Transverse colon (tissue), 4 donors: Measurements from ENCODE around the gene LCE5A.
"Not testable (repeated sequence)": the region's sequence is repeated elsewhere in the genome, so short reads cannot be mapped to it uniquely, and the experiment has no call there.

Experiments used
- EP300 ChIP-seq: sonication (generic); formaldehyde crosslinking; IDR thresholded peaks from one replicate; pipeline ENCODE4 v1.6.1; 2017; ENCODE audit warnings: antibody characterized with exemption, low read depth
- POLR2A ChIP-seq: fragments of 450-650 bp; IDR thresholded peaks from one replicate; pipeline ENCODE4 v1.6.1; 2016; ENCODE audit warnings: antibody characterized with exemption, mild to moderate bottlenecking, moderate library complexity
- POLR2AphosphoS5 ChIP-seq, 3 donors: sonication (generic); formaldehyde crosslinking; IDR thresholded peaks; one replicate each; pipeline ENCODE4 v1.6.1; 2016; ENCODE audit warnings: antibody characterized with exemption in 3 of 3
- TF ChIP-seq, protein P1 (sequence below), 5 experiments: fragments of 200-600 bp in 3 of 5; fragments of 450-650 bp in 2 of 5; sonication (generic) in 3 of 5; IDR thresholded peaks; 1 replicate in 2 of 5; 2 replicates in 3 of 5; pipeline ENCODE4 v1.5.1; 2016 to 2017; ENCODE audit warnings: antibody characterized with exemption in 5 of 5, inconsistent platforms in 3 of 5, mild to moderate bottlenecking in 2 of 5, moderate library complexity in 1 of 5

DNA sequence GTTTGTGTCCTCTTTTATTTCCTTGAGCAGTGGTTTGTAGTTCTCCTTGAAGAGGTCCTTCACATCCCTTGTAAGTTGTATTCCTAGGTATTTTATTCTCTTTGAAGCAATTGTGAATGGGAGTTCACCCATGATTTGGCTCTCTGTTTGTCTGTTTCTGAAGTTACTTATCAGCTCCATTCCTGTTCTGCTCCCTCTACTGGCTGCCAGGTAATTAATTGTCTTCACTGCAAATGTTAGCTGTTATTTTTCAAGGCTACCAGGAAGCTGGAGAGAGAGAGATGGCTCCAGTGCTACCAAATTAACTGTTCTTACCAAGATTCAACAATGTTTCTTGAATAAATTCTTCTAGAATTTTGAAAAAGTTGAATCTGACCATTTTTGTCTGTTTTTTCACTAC, 19.1 kb upstream of the LCE5A start:
- TF ChIP-seq, protein P1, sequence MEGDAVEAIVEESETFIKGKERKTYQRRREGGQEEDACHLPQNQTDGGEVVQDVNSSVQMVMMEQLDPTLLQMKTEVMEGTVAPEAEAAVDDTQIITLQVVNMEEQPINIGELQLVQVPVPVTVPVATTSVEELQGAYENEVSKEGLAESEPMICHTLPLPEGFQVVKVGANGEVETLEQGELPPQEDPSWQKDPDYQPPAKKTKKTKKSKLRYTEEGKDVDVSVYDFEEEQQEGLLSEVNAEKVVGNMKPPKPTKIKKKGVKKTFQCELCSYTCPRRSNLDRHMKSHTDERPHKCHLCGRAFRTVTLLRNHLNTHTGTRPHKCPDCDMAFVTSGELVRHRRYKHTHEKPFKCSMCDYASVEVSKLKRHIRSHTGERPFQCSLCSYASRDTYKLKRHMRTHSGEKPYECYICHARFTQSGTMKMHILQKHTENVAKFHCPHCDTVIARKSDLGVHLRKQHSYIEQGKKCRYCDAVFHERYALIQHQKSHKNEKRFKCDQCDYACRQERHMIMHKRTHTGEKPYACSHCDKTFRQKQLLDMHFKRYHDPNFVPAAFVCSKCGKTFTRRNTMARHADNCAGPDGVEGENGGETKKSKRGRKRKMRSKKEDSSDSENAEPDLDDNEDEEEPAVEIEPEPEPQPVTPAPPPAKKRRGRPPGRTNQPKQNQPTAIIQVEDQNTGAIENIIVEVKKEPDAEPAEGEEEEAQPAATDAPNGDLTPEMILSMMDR (IDR thresholded peaks at IDR 0.05) = not testable (repeated sequence)
- TF ChIP-seq POLR2A; EP300; POLR2AphosphoS5 (IDR thresholded peaks at IDR 0.05): not testable (repeated sequence)
